Measurements from ENCODE around the gene UNC13D. TPM values are rescaled to one million over a fixed set of nuclear protein-coding genes. Genes with fewer than 3 reads are reported as not detected.
A peak's percentile ranks its signal among the peaks of the same experiment; 100 is the strongest.

UNC13D gene
- total RNA-seq, 1 experiment from 2014 or later: 12.7 TPM

DNA sequence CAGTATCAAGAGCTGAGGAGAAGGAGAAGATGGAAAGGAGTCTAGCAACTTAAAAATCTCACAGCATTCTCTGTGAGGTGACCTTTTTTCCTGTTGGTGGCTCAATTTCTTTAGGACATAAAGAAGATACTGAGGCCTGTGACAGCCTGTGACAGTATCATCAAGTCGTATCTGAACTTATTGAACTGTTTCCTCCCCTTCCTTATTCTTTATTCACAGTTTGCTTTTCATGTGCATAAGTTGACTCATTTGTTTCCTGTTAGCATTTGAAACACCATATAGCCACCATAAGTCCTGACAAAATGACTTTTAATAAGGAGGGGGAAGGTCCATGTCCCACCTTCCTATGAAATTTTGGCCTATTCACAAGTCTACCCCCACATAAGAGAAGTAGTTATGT lies 50.7 kb downstream of the UNC13D start:
- H3K36me3 ChIP-seq (ENCODE audit: control insufficient read depth, insufficient read depth, low read length): no peaks in the 10 kb centered on the region
- no peak overlapping the region for H3K27ac ChIP-seq (ENCODE audit: low read length)
- intact Hi-C loops (cut with micrococcal nuclease; ENCODE audit: unreplicated experiment) (no loop called here), in situ Hi-C loops (cut with HindIII; ENCODE audit: low pct_unique_long_range_greater_than_20kb, low sequenced_read_pairs) (no loop called here)
- ChIA-PET CTCF (no interaction called here), POLR2A (interaction anchor here (0.6 kb wide), 1 partner anchor 11 kb away, joined by 4 read pairs; no protein-coding TSS in a partner anchor)
- TF ChIP-seq, protein P1, sequence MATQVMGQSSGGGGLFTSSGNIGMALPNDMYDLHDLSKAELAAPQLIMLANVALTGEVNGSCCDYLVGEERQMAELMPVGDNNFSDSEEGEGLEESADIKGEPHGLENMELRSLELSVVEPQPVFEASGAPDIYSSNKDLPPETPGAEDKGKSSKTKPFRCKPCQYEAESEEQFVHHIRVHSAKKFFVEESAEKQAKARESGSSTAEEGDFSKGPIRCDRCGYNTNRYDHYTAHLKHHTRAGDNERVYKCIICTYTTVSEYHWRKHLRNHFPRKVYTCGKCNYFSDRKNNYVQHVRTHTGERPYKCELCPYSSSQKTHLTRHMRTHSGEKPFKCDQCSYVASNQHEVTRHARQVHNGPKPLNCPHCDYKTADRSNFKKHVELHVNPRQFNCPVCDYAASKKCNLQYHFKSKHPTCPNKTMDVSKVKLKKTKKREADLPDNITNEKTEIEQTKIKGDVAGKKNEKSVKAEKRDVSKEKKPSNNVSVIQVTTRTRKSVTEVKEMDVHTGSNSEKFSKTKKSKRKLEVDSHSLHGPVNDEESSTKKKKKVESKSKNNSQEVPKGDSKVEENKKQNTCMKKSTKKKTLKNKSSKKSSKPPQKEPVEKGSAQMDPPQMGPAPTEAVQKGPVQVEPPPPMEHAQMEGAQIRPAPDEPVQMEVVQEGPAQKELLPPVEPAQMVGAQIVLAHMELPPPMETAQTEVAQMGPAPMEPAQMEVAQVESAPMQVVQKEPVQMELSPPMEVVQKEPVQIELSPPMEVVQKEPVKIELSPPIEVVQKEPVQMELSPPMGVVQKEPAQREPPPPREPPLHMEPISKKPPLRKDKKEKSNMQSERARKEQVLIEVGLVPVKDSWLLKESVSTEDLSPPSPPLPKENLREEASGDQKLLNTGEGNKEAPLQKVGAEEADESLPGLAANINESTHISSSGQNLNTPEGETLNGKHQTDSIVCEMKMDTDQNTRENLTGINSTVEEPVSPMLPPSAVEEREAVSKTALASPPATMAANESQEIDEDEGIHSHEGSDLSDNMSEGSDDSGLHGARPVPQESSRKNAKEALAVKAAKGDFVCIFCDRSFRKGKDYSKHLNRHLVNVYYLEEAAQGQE (IDR thresholded peaks at IDR 0.05; ENCODE audit: insufficient read depth in 1 of 2, low read depth in 2 of 2, low read length in 1 of 2): no peak
- TF ChIP-seq, protein P2, sequence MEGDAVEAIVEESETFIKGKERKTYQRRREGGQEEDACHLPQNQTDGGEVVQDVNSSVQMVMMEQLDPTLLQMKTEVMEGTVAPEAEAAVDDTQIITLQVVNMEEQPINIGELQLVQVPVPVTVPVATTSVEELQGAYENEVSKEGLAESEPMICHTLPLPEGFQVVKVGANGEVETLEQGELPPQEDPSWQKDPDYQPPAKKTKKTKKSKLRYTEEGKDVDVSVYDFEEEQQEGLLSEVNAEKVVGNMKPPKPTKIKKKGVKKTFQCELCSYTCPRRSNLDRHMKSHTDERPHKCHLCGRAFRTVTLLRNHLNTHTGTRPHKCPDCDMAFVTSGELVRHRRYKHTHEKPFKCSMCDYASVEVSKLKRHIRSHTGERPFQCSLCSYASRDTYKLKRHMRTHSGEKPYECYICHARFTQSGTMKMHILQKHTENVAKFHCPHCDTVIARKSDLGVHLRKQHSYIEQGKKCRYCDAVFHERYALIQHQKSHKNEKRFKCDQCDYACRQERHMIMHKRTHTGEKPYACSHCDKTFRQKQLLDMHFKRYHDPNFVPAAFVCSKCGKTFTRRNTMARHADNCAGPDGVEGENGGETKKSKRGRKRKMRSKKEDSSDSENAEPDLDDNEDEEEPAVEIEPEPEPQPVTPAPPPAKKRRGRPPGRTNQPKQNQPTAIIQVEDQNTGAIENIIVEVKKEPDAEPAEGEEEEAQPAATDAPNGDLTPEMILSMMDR (IDR thresholded peaks at IDR 0.05): no peak
- TF ChIP-seq SIN3A (IDR thresholded peaks at IDR 0.05; ENCODE audit: borderline replicate concordance, insufficient read depth, low read depth, low read length) (no peak), TCF7L2 (IDR thresholded peaks at IDR 0.05; ENCODE audit: low read depth, low read length) (no peak), POLR2AphosphoS5 (IDR thresholded peaks at IDR 0.05; ENCODE audit: low read depth, low read length) (no peak)
- H3K4me3 ChIP-seq (ENCODE audit: low read depth in 2 of 2, low read length in 2 of 2): no peak overlapping the region
- DNase-seq (ENCODE audit: low read depth, low spot score): no peak
- no peaks in the 10 kb centered on the region for H3K4me1 ChIP-seq (ENCODE audit: control insufficient read depth, insufficient read depth, low read length)
- H3K9me3 ChIP-seq (ENCODE audit: control insufficient read depth, insufficient read depth, low read depth, low read length): no peaks in the 10 kb centered on the region
- TSS peak; percentile 15 for BruUV-seq (replicated peaks)
- ATAC-seq: no peak
- no peaks in the 10 kb centered on the region for H3K27me3 ChIP-seq (ENCODE audit: control insufficient read depth, insufficient read depth, low read length)

DNA sequence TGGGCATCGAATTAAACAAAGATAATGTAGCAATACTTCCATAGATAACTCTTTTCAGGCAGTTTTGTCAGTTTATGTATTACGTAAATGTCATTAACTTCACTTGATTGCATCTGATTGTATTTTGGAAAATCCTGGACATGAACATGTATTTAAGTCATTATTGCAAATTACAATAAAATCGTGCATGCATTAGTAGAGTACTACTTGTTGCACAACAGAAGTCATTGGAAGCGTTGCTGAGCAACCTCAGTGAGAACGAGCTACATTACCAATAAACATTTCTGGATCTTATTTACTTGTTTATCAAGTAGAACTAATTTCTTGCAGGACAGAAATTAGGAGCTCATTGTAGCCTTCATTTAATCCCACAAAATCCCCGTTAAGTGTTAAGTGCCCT lies 53.0 kb downstream of the UNC13D start:
- in situ Hi-C loops (cut with HindIII; ENCODE audit: low pct_unique_long_range_greater_than_20kb, low sequenced_read_pairs): no loop called here
- BruUV-seq (replicated peaks): no TSS peak
- Histone ChIP-seq H3K4me3 (ENCODE audit: low read depth in 2 of 2, low read length in 2 of 2) (no peak overlapping the region), H3K36me3 (ENCODE audit: control insufficient read depth, insufficient read depth, low read length) (no peaks in the 10 kb centered on the region), H3K27me3 (ENCODE audit: control insufficient read depth, insufficient read depth, low read length) (no peaks in the 10 kb centered on the region), H3K27ac (ENCODE audit: low read length) (no peak overlapping the region), H3K4me1 (ENCODE audit: control insufficient read depth, insufficient read depth, low read length) (peaks cover 8% of the 10 kb centered on the region; the same call in 1 of the 2 replicates), H3K9me3 (ENCODE audit: control insufficient read depth, insufficient read depth, low read depth, low read length) (no peaks in the 10 kb centered on the region)
- DNase-seq (ENCODE audit: low read depth, low spot score): no peak
- intact Hi-C loops (cut with micrococcal nuclease; ENCODE audit: unreplicated experiment): no loop called here
- ATAC-seq: no peak
- CTCF ChIA-PET: interaction anchor here (0.6 kb wide), 1 partner anchor 26 kb away, joined by 4 read pairs; the partner anchor contains the start of gene GALK1
- no peak for TF ChIP-seq TCF7L2 (IDR thresholded peaks at IDR 0.05; ENCODE audit: low read depth, low read length)
- no peak for TF ChIP-seq POLR2AphosphoS5 (IDR thresholded peaks at IDR 0.05; ENCODE audit: low read depth, low read length)
- TF ChIP-seq, protein P2 (IDR thresholded peaks at IDR 0.05): no peak
- TF ChIP-seq, protein P1 (IDR thresholded peaks at IDR 0.05; ENCODE audit: insufficient read depth in 1 of 2, low read depth in 2 of 2, low read length in 1 of 2): no peak
- POLR2A ChIA-PET: no interaction called here
